Measurements from ENCODE around the gene FRMD5. TPM values are rescaled to one million over a fixed set of nuclear protein-coding genes. Genes with fewer than 3 reads are reported as not detected.

FRMD5 gene
- total RNA-seq, 1 experiment from 2014 or later, result 27.2 TPM

GRCh38 chr15:44102675-44103254 is 92.3 kb downstream of the FRMD5 start:
- H2AFZ ChIP-seq (ENCODE audit: low read depth, low read length, poor library complexity, severe bottlenecking), result no peak overlapping the region
- H3K4me1 ChIP-seq (ENCODE audit: control insufficient read depth in 1 of 2, insufficient read depth in 2 of 2, low read length in 2 of 2), result peaks cover 32 to 63% of the 10 kb centered on the region in 2 experiments
- H3K4me2 ChIP-seq (ENCODE audit: low read length), result peak overlapping the region; percentile 67
- CTCF ChIA-PET, result no interaction called here
- H3K9me2 ChIP-seq (ENCODE audit: insufficient read depth), result no peaks in the 10 kb centered on the region
- BruUV-seq (replicated peaks), result no TSS peak
- no peaks in the 10 kb centered on the region for H3K27me3 ChIP-seq (ENCODE audit: insufficient read depth, low read length)
- DNase-seq (ENCODE audit: low read depth, low spot score) (peak; percentile 93), ATAC-seq (peak; percentile 88)
- POLR2A ChIA-PET, result interaction anchor here (1.3 kb wide), 1 partner anchor 9 kb away, joined by 5 read pairs; no protein-coding TSS in a partner anchor
- peak overlapping the region; percentile 72 for H3K27ac ChIP-seq (ENCODE audit: low read depth, low read length)
- H3K4me3 ChIP-seq (replicated peaks in 1 of 2; ENCODE audit: low read depth in 1 of 2, low read length in 2 of 2), result peak overlapping the region in 1 of 2 experiments; percentile 23; a peak in 2 of 4 replicates
- H3K36me3 ChIP-seq (ENCODE audit: control insufficient read depth in 1 of 2, insufficient read depth in 2 of 2, low read length in 2 of 2), result no peaks in the 10 kb centered on the region; a peak in 1 of 4 replicates
- H3K79me2 ChIP-seq (ENCODE audit: insufficient read depth, low read length), result peaks cover 79% of the 10 kb centered on the region
- intact Hi-C loops (cut with micrococcal nuclease), result loop anchor here (1.0 kb wide), 1 partner anchor 93 kb away; the partner anchor contains the start of gene FRMD5
- no peaks in the 10 kb centered on the region for H4K20me1 ChIP-seq (ENCODE audit: insufficient read depth)
- RAD21 ChIA-PET (ENCODE audit: low non-redundant PET in 1 of 2, low total read pairs in 2 of 2, uncharacterized antibody in 2 of 2, unreplicated experiment in 2 of 2), result no interaction called here
- no peaks in the 10 kb centered on the region for H3K9me3 ChIP-seq (ENCODE audit: control insufficient read depth in 1 of 2, insufficient read depth in 1 of 2, low read depth in 1 of 2, low read length in 2 of 2)
- H3K9ac ChIP-seq (ENCODE audit: low read length), result peak overlapping the region; percentile 44
- no peak for TF ChIP-seq TCF7L2 (IDR thresholded peaks at IDR 0.05; ENCODE audit: borderline replicate concordance, extremely low read depth, insufficient read depth, insufficient read length)
- TF ChIP-seq CTCF (IDR thresholded peaks at IDR 0.05 in 2 of 3, conservative IDR thresholded peaks at IDR 0.05 in 1 of 3; ENCODE audit: borderline replicate concordance in 1 of 3, insufficient read depth in 1 of 3, low read depth in 2 of 3, low read length in 2 of 3), result no peak
- TF ChIP-seq POLR2AphosphoS5 (IDR thresholded peaks at IDR 0.05; ENCODE audit: low read depth, low read length), result peak; percentile 35; the same call in 1 of the 2 replicates
- no peak for TF ChIP-seq EZH2phosphoT487 (IDR thresholded peaks at IDR 0.05; ENCODE audit: borderline replicate concordance)
- TF ChIP-seq FOSL1 (IDR thresholded peaks at IDR 0.05; ENCODE audit: low read depth), result peak; percentile 64
- no peak for TF ChIP-seq ATF3 (IDR thresholded peaks at IDR 0.05)
- peak; percentile 46; the same call in 1 of the 2 replicates for TF ChIP-seq CEBPB (IDR thresholded peaks at IDR 0.05; ENCODE audit: low read depth)
- peak; percentile 62; the same call in 1 of the 2 replicates for TF ChIP-seq SRF (IDR thresholded peaks at IDR 0.05; ENCODE audit: low read depth)
- TF ChIP-seq JUND (IDR thresholded peaks at IDR 0.05), result peak; percentile 73
- TF ChIP-seq SP1 (IDR thresholded peaks at IDR 0.05; ENCODE audit: low read depth), result peak; percentile 79
- no peak for TF ChIP-seq EGR1 (IDR thresholded peaks at IDR 0.05; ENCODE audit: low read depth)
- TF ChIP-seq ELF1 (IDR thresholded peaks at IDR 0.05; ENCODE audit: borderline replicate concordance, low read depth), result no peak
- peak; percentile 69 for TF ChIP-seq MAX (IDR thresholded peaks at IDR 0.05)
- TF ChIP-seq CBX3 (IDR thresholded peaks at IDR 0.05; ENCODE audit: low read depth), result peak; percentile 87; the same call in 1 of the 2 replicates
- TF ChIP-seq POLR2A (IDR thresholded peaks at IDR 0.05; ENCODE audit: borderline replicate concordance, extremely low read depth, insufficient read depth, insufficient read length), result no peak
- TF ChIP-seq EZH2 (IDR thresholded peaks at IDR 0.05), result no peak
- no peak for TF ChIP-seq ZFX (IDR thresholded peaks at IDR 0.05)
- TF ChIP-seq REST (IDR thresholded peaks at IDR 0.05; ENCODE audit: low read depth), result no peak
- no peak for TF ChIP-seq ZNF274 (IDR thresholded peaks at IDR 0.05; ENCODE audit: low read depth, low read length)
- TF ChIP-seq RAD21 (IDR thresholded peaks at IDR 0.05; ENCODE audit: low read depth), result peak; percentile 20; the same call in 1 of the 2 replicates
- TF ChIP-seq SIN3A (IDR thresholded peaks at IDR 0.05; ENCODE audit: low read depth), result peak; percentile 79
